Measurements from ENCODE around the gene KIAA2012.

- TF ChIP-seq EGR1 (IDR thresholded peaks at IDR 0.05; ENCODE audit: borderline replicate concordance, low read depth, low read length), result no peak
- TF ChIP-seq EP300 (IDR thresholded peaks at IDR 0.05; ENCODE audit: borderline replicate concordance in 1 of 2, low read depth in 2 of 2, low read length in 2 of 2), result no peak
- TF ChIP-seq EZH2 (IDR thresholded peaks at IDR 0.05; ENCODE audit: low read depth, low read length, severe bottlenecking), result no peak
- no peak for TF ChIP-seq CTCF (IDR thresholded peaks at IDR 0.05; ENCODE audit: control extremely low read depth in 1 of 3, insufficient read depth in 1 of 3, low read depth in 1 of 3, low read length in 3 of 3)
- TF ChIP-seq TAF1 (IDR thresholded peaks at IDR 0.05; ENCODE audit: low read depth, low read length), result no peak
- no peak for TF ChIP-seq RAD21 (IDR thresholded peaks at IDR 0.05 in 1 of 2, conservative IDR thresholded peaks at IDR 0.05 in 1 of 2; ENCODE audit: low read depth in 2 of 2, low read length in 2 of 2)
- no peak for TF ChIP-seq HDAC6 (IDR thresholded peaks at IDR 0.05; ENCODE audit: low read depth, low read length)
- no peak for TF ChIP-seq GABPA (IDR thresholded peaks at IDR 0.05; ENCODE audit: borderline replicate concordance, insufficient read depth, low read length)
- TF ChIP-seq POLR2A (IDR thresholded peaks at IDR 0.05; ENCODE audit: control extremely low read depth in 1 of 2, low read depth in 2 of 2, low read length in 2 of 2), result no peak
Measured at GRCh38 chr2:202031246-202031951, 41.7 kb upstream of the KIAA2012 start.

All from H1 (cell line).